Mesenteric fat pad (tissue), 1 donor: ENCODE measurements around the gene NAV2. TPM values are rescaled to one million over a fixed set of nuclear protein-coding genes. Genes with fewer than 3 reads are reported as not detected.

Source experiments
- DNase-seq: peaks from one replicate; pipeline ENCODE4 v3.0.0-alpha.2; 2020; ENCODE audit warnings: low spot score
- total RNA-seq: library from RNA; stranded (reverse); fragmentation: NEBNext Ultra II Directional; extraction: Animal tissue kit (Norgen Biotek cat#: 25700); gene quantifications from one replicate; pipeline ENCODE4 v1.2.1, GENCODE V29; 2021
- donor health status: DM: yes; HTN: yes; CAD: no.

NAV2 gene
- total RNA-seq, 1 donor from 2014 or later: 13.7 TPM

GRCh38 chr11:20138707-20139106, 426.1 kb downstream of the NAV2 start:
- DNase-seq: no peak

GRCh38 chr11:20154381-20154780, 441.7 kb downstream of the NAV2 start:
- no peak for DNase-seq

GRCh38 chr11:20155683-20156279, 443.1 kb downstream of the NAV2 start:
- DNase-seq: no peak

- DNase-seq: no peak
These were observed 443.7 kb downstream of the NAV2 start for GRCh38 chr11:20156280-20156875.

GRCh38 chr11:20156876-20157613, 444.4 kb downstream of the NAV2 start:
- no peak for DNase-seq

GRCh38 chr11:20157728-20158127, 445.1 kb downstream of the NAV2 start:
- no peak for DNase-seq

- no peak for DNase-seq
These were observed 446.1 kb downstream of the NAV2 start for GRCh38 chr11:20158597-20159257.

GRCh38 chr11:20159466-20160381, 447.1 kb downstream of the NAV2 start:
- DNase-seq: no peak

- no peak for DNase-seq
These were observed 448.0 kb downstream of the NAV2 start, which contains the start of gene DBX1 for GRCh38 chr11:20160425-20161229. TSS of gene DBX1 (minus strand) at chr11:20160475. CDS start at chr11:20160324, 151 bp downstream.

- DNase-seq: no peak
These were observed 448.7 kb downstream of the NAV2 start for GRCh38 chr11:20161230-20161918.

- no peak for DNase-seq
These were observed 449.5 kb downstream of the NAV2 start for GRCh38 chr11:20161923-20162744.

- no peak for DNase-seq
These were observed 450.5 kb downstream of the NAV2 start for GRCh38 chr11:20162824-20163782.

- DNase-seq: no peak
These were observed 451.3 kb downstream of the NAV2 start for GRCh38 chr11:20163783-20164481.
